IPS-20b (cell line): ENCODE results near the gene KYNU.
"Not testable (repeated sequence)": the region's sequence is repeated elsewhere in the genome, so short reads cannot be mapped to it uniquely, and the experiment has no call there.

ENCODE experiments used
- H3K27ac ChIP-seq: one replicate; pipeline ENCODE4 v1.5.1; 2013; ENCODE audit warnings: low read length
- H3K27me3 ChIP-seq: 2 replicates; pipeline ENCODE4 v1.6.1; 2013; ENCODE audit warnings: mild to moderate bottlenecking, low read length, inconsistent platforms; ENCODE audit not compliant: insufficient read depth
- H3K36me3 ChIP-seq: 2 replicates; pipeline ENCODE4 v1.6.1; 2013; ENCODE audit warnings: low read depth, mild to moderate bottlenecking, inconsistent platforms, low read length, moderate library complexity; ENCODE audit not compliant: insufficient read depth
- H3K4me1 ChIP-seq: 2 replicates; pipeline ENCODE4 v1.6.1; 2013; ENCODE audit warnings: mild to moderate bottlenecking, control low read depth, inconsistent platforms, low read length, moderate library complexity; ENCODE audit not compliant: insufficient read depth
- H3K4me3 ChIP-seq: 2 replicates; pipeline ENCODE4 v1.5.1; 2013; ENCODE audit warnings: mild to moderate bottlenecking, low read length, inconsistent platforms
- H3K9ac ChIP-seq: 2 replicates; pipeline ENCODE4 v1.6.1; 2013; ENCODE audit warnings: low read depth, mild to moderate bottlenecking, inconsistent platforms, low read length, moderate library complexity
- H3K9me3 ChIP-seq: 2 replicates; pipeline ENCODE4 v1.6.1; 2013; ENCODE audit warnings: mild to moderate bottlenecking, low read depth, low read length, inconsistent platforms; ENCODE audit not compliant: insufficient read depth

The KYNU gene

DNA sequence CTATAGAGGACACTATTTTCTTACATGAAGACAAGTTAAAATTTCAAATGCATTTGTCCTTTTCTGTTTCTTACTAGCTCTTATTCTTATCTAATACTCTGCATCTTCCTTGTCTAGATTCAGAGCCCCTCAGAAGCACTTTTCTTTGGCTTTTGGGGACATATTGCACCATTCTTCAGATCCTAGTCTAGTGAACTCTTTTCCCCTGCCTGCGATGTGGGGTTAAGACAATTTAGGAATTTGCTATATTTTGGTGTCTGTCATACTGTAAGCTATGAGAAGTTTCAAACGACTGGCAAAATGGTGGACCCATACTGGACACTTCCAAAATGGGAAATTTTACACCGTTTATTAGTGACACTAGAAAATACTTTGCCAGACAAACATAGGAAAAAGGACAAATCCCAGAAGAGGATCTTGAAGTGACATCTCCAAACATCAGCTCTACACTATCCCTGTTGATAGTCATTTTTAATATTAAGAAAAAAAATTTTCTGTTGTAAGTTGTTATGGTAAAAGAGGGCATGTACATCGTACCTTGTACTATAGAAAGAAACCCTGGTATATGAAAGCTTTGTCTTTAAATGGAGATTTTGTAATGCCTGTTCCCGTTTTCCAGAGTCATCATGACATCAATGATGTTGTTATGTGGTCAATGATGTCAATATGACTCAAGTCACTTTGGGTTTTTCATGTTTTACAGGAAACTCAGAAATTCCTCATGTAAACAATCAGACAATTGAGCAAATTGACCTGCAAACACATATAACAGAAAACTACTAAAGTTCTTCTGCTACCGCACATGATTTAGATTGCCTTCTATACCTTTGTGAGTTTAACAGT lies 4.4 kb upstream of the KYNU start:
- no peak overlapping the region for H3K27ac ChIP-seq

DNA sequence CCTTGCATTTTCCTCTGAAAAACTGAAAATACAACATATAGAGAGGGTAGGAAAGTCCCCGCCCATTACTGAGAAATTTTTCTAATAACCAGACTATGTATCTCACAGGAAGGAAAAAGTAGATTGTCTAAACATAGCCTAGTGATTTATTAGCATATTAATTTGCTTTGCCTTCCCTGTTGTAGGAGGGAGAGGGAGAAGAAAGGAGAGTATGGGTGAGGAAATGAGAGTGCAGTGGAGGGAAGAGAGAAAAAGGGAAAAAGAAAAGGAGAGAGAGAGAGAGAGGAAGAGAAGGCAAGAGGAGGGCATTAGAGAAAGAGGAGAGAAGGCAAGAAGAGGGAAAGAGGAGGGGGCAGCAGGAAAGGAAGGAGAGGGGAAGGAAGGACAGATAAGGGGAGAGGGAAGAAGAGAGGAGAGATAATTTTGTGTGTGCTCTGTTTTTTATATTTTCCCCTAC lies 3.6 kb upstream of the KYNU start:
- no peaks in the 10 kb centered on the region for H3K9me3 ChIP-seq
- no peaks in the 10 kb centered on the region for H3K4me1 ChIP-seq
- H3K4me3 ChIP-seq: no peak overlapping the region
- H3K27me3 ChIP-seq: no peaks in the 10 kb centered on the region
- no peaks in the 10 kb centered on the region for H3K36me3 ChIP-seq
- H3K27ac ChIP-seq: no peak overlapping the region
- no peak overlapping the region for H3K9ac ChIP-seq

More for the DNA sequence above, 4.4 kb upstream of the KYNU start:
- Histone ChIP-seq H3K9me3 (no peaks in the 10 kb centered on the region), H3K4me1 (no peaks in the 10 kb centered on the region), H3K27me3 (no peaks in the 10 kb centered on the region), H3K9ac (no peak overlapping the region), H3K4me3 (no peak overlapping the region), H3K36me3 (no peaks in the 10 kb centered on the region)

DNA sequence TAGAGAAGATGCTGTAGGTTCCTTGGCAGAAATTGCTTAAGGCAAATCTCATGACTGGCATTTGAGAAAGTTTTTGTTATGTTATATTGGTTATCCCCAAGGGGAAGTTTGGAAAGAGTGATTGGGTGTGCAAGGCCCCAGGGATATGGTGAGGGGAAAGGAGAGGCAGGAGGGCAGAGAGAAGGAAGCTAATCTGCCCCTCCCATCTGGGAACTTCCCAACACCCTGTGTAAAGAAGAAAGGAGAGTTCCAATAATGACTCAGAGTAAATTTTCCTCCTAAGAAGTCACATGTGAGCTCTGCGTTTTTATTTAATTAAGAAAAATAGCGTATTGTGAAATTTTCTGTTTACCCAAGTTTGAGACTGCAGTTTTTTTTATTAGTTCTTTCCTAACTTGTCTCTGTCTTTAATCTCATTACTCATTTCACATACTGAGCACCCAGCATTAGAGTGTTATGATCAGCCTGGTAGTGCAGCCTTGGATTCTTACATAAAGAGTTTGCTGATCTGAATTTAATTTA lies 3.1 kb upstream of the KYNU start:
- no peak overlapping the region for H3K4me3 ChIP-seq
- H3K9ac ChIP-seq: no peak overlapping the region
- no peaks in the 10 kb centered on the region for H3K36me3 ChIP-seq
- H3K27me3 ChIP-seq: no peaks in the 10 kb centered on the region
- H3K4me1 ChIP-seq: no peaks in the 10 kb centered on the region
- H3K9me3 ChIP-seq: no peaks in the 10 kb centered on the region
- no peak overlapping the region for H3K27ac ChIP-seq

DNA sequence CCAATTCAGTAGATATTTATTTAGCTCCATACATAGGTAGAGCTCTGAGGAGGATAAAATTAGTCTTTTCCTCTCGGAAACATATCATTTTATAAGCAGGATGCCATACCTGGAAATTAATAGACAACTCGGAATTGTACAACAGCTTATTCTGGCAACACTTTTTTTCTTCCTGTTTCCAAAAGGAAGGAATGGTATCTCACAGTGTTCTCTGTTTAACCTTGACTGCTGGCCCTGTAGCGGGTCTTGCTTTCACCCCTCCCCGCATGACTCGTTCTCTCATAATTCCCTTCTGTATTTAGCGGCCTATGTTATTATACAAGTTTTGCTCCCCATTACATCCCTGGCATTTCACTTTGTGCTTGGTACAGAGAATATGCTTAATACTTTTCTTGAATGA lies 2.5 kb upstream of the KYNU start:
- Histone ChIP-seq H3K4me1 (no peaks in the 10 kb centered on the region), H3K9ac (no peak overlapping the region), H3K27me3 (no peaks in the 10 kb centered on the region), H3K4me3 (no peak overlapping the region), H3K9me3 (no peaks in the 10 kb centered on the region), H3K27ac (no peak overlapping the region), H3K36me3 (no peaks in the 10 kb centered on the region)

DNA sequence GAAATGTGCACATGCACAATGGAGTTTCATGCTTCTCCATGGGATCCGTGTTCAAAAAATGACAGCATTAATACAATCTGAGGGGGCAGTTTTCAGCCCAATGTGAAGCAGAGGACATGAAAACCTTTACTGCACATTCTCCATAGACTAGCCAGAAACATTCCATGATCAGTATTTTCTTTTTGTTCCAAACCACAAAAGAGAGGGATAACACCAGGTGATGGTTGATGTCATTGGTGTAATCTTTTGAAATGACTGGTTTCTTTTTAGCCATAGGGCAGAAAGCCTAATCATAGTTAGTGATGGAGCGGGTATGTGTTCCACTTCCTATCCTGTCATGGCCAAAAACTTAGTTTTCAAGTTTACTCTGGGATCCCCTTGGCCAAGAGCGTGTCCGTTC lies 1.8 kb upstream of the KYNU start:
- Histone ChIP-seq H3K4me1 (no peaks in the 10 kb centered on the region), H3K9ac (no peak overlapping the region), H3K27me3 (no peaks in the 10 kb centered on the region), H3K9me3 (no peaks in the 10 kb centered on the region), H3K4me3 (no peak overlapping the region), H3K36me3 (no peaks in the 10 kb centered on the region), H3K27ac (no peak overlapping the region)

DNA sequence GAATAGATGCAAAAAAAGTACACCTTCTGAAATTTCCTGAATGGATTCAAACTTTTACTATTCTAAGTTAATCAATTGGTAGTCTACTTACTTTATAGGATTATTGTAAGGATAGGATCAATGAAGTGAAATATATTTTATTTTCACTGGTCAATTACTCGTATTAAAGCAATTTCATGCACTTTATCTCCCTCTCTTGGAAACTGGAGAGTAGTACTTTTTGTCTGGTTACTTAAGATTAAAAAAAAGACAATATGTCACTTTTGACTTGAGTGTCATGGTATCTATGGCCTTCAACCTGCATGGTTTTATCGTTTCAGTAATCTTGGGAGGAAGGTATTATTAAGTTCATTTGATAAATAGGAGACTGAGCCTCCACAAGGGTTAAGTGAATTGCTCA lies 1.0 kb upstream of the KYNU start:
- H3K4me1 ChIP-seq: no peaks in the 10 kb centered on the region
- no peak overlapping the region for H3K9ac ChIP-seq
- H3K27me3 ChIP-seq: no peaks in the 10 kb centered on the region
- H3K9me3 ChIP-seq: no peaks in the 10 kb centered on the region
- H3K36me3 ChIP-seq: no peaks in the 10 kb centered on the region
- no peak overlapping the region for H3K27ac ChIP-seq
- no peak overlapping the region for H3K4me3 ChIP-seq

DNA sequence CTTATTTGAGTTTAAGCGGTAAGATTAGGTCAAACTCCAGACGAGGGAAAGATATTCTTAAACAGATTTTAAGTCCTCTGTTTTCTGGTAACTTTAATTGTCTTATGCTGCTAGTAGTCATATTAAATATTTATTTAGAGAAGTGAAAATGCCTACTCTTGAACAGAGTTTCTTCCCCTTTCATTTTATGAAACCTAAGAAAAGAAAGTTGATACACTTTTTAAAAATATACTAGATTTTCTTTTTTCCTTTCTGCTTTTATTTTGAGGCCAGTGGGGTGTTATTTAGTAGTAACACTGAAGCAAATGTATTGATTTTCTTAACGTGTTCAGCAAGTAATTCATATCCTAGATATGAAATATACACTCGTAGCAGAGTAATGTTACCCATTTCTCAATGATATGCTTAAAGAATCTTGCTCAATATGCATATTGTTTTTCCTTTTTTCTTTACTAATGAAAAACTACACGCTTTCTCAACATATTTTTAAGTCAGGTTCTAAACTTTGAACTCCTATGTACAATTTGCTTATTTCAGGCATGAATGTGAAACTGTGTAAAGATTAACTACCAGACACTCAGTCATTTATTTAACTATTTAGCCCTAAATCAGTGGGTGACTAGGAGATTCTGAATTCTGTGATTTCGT lies 691 bp downstream of the KYNU start:
- no peak overlapping the region for H3K9ac ChIP-seq
- no peak overlapping the region for H3K27ac ChIP-seq
- H3K27me3 ChIP-seq: no peaks in the 10 kb centered on the region
- H3K4me1 ChIP-seq: no peaks in the 10 kb centered on the region
- H3K4me3 ChIP-seq: no peak overlapping the region
- no peaks in the 10 kb centered on the region for H3K36me3 ChIP-seq
- H3K9me3 ChIP-seq: no peaks in the 10 kb centered on the region

DNA sequence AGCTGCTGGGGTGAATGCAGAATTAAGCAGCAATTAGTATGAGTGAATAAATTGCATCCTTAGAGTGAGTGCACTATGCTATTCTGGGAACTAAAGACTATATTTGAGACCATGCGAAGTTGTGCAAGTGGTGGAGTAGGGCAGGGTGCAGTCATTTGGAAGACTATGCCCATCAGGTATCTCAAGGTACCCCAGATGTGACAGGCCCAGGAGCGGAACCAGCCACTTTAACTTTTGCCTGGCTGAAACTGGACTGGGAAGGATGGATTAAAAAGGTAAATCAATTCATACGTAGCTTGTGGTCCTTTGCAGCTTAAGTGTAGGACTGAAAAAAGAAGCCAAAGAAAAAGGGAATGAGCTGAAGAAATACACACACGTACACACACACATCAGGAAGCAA lies 1.7 kb downstream of the KYNU start:
- Histone ChIP-seq H3K27ac (no peak overlapping the region), H3K9ac (no peak overlapping the region)

DNA sequence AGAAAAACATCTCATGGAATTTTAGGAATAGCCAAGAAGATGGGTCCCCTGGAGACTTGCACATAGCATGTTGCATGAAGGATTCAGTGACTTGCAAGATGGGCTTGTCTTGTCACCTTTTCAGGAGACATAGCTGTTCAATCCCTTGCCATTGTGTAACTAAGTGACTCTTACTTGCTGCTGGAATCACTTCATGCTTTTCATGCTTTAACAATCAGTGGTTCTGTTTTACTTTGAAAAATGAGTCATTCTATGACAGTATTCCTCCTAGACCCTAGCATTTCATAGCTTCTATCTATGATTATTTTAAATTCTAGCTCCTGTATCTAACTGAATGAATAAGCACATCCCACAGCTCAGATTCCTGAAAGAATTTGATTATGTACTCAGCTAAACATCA lies 2.8 kb downstream of the KYNU start:
- Histone ChIP-seq H3K9ac (no peak overlapping the region), H3K4me3 (no peak overlapping the region), H3K27ac (no peak overlapping the region), H3K27me3 (no peaks in the 10 kb centered on the region), H3K9me3 (no peaks in the 10 kb centered on the region), H3K4me1 (no peaks in the 10 kb centered on the region), H3K36me3 (no peaks in the 10 kb centered on the region)

More for the DNA sequence above, 1.7 kb downstream of the KYNU start:
- Histone ChIP-seq H3K27me3 (no peaks in the 10 kb centered on the region), H3K4me3 (no peak overlapping the region), H3K36me3 (no peaks in the 10 kb centered on the region), H3K4me1 (no peaks in the 10 kb centered on the region), H3K9me3 (no peaks in the 10 kb centered on the region)

DNA sequence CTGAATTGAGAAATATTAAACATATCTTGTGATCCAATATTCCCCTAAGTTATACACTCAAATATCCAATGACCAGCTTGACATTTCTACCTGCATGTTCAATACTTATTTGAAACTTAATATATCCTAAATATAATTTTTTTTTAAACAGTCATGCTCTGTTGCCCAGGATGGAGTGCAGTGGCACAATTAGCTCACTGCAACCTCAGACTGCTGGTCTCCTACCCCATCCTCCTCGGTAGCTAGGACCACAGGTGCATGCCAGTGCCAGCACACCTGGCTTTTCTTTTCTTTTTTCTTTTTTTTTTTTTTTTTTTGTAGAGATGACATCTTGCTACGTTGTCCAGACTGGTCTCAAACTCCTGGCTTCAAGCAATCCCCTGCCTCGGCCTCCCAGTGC lies 4.2 kb downstream of the KYNU start:
- Histone ChIP-seq H3K4me1 (no peaks in the 10 kb centered on the region), H3K9ac (no peak overlapping the region), H3K27ac (no peak overlapping the region), H3K36me3 (no peaks in the 10 kb centered on the region), H3K4me3 (no peak overlapping the region), H3K9me3 (no peaks in the 10 kb centered on the region), H3K27me3 (no peaks in the 10 kb centered on the region)

DNA sequence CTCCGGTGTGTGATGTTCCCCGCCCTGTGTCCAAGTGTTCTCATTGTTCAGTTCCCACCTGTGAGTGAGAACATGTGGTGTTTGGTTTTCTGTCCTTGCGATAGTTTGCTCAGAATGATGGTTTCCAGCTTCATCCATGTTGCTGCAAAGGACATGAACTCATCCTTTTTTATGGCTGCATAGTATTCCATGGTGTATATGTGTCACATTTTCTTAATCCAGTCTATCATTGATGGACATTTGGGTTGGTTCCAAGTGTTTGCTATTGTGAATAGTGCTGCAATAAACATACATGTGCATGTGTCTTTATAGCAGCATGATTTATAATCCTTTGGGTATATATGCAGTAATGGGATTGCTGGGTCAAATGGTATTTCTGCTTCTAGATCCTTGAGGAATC lies 5.0 kb downstream of the KYNU start:
- H3K27ac ChIP-seq, H3K4me3 ChIP-seq, H3K9me3 ChIP-seq, H3K9ac ChIP-seq, H3K36me3 ChIP-seq, H3K4me1 ChIP-seq, H3K27me3 ChIP-seq: not testable (repeated sequence)

DNA sequence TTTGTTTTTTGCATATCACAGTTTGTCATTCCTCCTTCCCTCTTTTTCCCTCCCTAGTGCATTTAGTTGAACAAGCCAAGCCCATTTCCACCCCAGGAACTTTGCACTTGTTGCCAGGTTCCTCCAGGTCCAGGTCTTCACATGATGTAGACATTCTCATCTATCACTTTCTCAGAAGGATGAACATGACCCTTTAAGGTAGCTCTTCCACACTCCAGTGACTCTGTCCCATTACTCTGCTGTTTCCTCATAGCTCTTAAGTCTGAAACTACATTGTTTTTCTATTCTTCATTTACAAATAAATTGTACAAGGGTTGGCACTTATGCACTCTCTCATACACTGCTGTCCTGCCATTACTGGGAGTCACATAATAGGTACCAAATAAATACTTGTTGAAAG lies 6.1 kb downstream of the KYNU start:
- Histone ChIP-seq H3K9me3 (no peaks in the 10 kb centered on the region), H3K9ac (no peak overlapping the region), H3K27ac (no peak overlapping the region), H3K4me1 (no peaks in the 10 kb centered on the region), H3K36me3 (no peaks in the 10 kb centered on the region), H3K27me3 (no peaks in the 10 kb centered on the region), H3K4me3 (no peak overlapping the region)
